Stimulated activated CD8-positive, alpha-beta memory T cell treated with anti-CD3 and anti-CD28 coated beads, Interleukin-4, amount 100 ng/mL, for 48 hours (primary cell): Measurements from ENCODE around the gene DPY19L3.
A peak's percentile ranks its signal among the peaks of the same experiment; 100 is the strongest.
"Not testable (repeated sequence)": the region's sequence is repeated elsewhere in the genome, so short reads cannot be mapped to it uniquely, and the experiment has no call there.

ENCODE experiments used
- DNase-seq: peaks from one replicate; pipeline ENCODE4 v3.0.0-alpha.2; 2020

Gene DPY19L3

DNA sequence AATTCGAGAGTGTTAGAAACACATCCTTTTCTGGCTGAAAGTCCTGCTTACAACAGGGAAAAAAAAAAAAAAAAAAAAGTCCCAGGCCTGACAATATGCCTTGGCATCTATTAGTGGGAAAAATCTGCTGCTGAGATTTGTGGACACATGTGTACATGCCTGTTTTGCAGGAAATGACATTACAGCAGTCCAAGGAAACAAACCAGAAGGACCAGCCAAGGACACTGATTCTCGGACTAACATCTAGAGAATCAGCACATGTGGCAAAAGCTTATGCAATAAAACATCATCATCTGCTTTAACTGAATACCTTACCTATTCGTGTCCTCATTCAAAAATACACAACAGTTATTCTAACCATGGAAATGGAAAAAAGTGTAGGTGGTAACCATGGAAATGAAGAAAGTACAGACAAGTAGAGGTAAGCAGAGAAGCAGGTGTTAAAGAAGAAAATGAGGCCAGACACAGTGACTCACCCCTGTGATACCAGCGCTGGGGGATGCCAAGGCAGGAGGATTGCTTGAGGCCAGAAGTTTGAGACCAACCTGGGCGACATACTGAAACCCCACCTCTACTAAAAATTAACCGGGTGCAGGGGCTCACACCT, 9.4 kb upstream of the DPY19L3 start:
- DNase-seq = no peak

DNA sequence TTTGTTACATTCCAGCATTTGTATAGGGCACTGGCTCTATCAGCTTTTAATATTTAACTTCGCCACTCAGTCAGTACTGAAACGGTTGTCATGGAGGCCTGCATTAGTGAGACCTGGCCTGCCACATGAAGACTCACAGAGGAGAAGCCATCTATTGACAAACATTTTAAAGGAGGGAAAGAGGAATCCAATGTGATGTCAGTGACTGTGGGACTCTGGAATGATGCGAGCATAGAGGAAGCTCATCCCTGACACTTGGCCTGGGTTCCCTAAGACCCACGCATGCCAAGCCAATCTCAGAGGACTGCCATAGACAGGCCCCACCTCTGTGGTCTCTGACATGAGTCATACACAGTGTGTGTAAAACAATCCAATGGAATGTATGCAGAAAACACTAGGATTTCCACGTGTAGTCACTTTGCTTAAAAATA, 7.9 kb upstream of the DPY19L3 start:
- DNase-seq = no peak

DNA sequence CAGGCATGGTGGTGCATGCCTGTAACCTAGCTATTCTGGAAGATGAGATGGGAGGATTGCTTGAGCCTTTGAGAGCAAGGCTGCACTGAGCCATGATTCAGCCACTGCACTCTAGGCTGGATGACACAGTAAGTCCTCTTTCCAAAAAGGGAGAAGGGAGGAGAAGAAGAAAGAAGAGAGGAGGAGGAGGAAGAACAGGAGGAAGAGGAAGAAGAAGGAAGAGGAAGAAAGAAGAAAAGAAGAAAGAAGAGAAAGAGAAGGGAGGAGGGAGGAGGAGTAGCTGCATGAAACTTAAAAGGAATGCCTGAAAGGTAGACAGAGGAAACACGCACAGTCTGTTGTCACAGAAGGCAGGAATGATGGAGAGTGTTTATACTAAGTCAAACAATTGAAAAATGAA, 3.6 kb upstream of the DPY19L3 start:
- DNase-seq = no peak

DNA sequence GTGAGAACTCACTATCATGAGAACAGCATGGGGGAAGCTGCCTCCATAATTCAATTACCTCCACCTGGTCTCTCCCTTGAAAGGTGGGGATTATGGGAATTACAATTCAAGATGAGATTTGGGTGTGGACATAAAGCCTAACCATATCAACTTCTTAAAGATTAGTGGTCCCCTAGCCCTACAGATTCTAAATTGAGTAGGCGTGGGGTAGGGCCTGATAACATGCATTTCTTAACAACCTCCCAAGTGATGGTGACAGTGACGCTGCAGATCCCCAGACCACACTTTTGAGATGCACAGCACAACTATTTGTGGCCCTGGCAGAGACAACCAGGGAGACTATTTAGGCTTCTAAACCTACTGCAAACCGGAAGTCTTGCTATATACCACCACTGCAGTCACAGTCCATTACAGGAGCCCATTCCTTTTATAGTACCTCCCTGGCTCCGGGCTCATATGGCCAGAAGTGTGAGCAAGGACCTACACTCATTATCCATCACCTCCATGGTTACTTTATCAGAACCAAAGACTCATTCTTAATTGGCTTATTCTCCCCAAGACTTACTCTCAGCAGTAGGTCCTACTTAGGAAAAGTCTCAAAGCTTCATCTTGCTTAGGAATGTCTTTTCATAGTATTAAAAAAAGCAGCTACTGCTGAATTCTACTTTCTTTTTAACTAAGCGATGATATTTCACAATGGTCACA, 2.1 kb upstream of the DPY19L3 start:
- DNase-seq = no peak

DNA sequence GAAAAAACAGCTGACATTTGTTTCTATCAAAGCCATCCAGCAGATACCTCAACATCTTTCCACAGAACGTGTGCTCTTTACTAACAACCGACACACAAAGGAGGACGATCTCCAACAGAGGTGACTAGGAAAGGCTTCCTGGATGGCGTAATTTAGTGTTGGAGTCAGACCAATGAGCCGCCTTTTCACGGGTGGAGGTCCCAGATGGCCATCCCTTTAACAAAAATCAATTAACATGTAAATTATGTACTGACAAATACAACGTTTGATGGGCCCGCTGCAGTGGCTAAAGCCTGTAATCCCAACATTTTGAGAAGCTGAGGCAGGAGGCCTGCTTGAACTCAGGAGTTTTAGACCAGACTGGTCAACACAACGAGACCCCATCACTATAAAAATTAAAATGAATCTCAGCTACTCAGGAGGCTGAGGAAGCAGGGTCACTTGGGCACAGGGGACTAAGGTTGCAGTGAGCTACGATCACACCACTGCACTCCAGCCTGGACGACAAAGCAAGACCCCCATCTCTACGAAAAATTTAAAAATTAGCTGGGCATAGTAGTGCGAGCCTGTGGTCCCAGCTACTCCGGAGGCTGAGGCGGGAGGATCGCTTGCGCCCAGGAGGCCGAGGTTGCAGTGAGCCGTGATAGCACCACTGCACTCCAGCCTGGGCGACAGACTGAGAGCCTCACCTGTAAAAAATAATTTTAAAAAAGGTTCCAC, 1.2 kb upstream of the DPY19L3 start:
- DNase-seq = no peak

DNA sequence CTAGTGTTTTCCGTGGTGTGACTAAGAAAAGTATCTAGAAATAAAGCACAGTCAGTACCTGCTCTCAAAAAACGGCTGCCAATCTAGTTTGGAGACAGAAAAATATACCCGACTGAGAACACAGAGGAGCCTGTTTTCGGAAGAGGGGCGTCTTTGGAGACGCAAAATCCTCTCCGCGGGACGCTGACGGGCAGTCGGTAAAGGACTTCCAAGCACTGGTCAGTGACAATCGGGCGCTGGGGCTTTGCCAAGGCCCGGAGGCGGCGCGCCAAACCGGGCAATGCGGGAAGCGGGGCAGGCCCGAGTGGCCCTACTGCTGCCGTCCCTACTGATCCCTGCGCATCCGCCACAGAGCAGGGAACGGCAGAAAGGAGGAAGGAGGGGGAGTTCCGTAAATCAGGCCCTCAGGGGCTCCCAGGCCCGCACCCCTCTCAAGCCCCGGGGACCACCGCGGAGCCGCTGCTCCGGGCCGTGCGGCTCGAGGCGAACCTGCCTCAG, 588 bp upstream of the DPY19L3 start:
- peak; percentile 48 for DNase-seq

DNA sequence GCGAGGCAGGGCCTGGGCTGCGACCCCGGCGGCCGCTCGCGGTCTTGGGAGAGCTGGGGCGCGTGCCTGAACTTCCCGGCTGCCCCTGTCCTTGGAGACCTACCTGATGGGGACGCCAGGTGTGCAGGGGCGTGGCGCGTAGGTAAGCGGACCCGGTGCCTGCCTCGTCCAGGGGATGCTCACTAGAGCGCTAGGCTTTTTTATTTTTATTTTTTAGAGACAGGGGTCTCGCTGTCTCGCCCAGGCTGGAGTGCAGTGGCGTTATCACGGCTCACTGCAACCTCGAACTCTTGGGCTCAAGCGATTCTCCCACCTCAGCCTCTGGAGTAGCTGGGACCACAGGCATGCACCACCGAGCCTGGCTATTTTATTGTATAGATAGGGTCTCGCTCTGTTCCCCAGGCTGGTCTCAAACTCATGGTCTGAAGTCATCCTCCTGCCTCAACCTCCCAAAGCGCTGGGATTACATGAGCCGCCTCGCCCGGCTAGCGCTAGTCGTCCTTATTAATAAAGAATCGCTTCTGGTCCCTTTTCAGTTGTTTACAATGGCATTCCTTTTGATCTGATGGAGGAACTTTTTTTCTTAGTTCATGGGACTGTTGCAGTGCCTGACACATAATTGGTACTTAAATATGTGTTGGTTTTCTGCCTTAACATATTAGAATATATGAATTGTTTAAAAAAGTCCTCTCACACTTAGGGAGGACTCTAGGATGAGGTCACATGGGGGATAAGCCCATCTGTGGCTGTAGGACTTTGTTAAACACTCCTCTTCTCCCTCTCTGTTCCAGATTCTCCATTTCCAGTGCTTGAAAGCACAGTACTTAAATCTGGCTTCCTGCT, 812 bp downstream of the DPY19L3 start:
- no peak for DNase-seq

DNA sequence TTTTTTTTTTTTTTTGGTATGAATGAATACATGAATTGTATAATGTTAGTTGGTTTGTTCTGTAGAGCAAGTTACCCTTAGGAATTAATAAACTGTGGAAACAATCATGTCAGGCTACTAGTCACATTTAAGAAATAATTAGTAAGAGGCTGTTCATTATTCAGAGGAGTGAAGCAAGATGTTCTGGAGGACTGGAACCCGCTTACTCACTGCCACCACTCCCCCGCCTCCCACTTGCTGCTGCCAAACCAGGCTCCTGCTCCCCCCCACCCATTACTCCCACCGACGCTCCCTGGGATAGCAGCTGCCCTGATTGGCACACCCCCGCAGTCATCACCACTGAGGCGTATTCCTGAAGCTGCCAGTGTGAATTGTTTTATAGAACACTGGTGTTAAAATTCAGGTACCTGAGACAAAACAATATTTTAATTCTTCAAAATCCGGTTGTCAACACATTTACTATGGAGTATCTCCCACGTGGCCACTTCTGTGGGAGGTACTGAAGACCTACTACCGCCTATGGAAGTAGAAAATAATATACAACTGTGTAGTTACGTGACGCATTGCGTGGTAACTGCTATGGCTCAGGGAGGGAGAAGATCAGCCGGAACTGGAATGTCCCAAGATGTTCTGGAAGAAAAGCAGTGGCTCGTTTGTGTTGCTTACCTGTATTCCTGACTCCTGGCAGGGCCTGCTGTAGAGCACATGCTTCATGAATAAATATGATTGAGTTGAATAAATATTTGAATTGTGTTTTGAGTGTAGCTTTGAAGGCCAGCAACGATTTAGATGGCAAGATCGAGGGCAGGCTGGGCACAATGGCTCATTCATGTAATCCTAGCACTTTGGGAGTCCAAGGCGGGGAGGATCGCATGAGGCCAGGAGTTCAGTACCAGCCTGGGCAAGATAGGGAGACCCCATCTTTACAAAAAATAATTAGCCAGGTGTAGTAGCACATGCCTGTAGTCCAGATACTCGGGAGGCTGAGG, 1.7 kb downstream of the DPY19L3 start:
- no peak for DNase-seq

GRCh38 chr19:32415246-32415645, 9.7 kb downstream of the DPY19L3 start:
- DNase-seq = no peak

DNA sequence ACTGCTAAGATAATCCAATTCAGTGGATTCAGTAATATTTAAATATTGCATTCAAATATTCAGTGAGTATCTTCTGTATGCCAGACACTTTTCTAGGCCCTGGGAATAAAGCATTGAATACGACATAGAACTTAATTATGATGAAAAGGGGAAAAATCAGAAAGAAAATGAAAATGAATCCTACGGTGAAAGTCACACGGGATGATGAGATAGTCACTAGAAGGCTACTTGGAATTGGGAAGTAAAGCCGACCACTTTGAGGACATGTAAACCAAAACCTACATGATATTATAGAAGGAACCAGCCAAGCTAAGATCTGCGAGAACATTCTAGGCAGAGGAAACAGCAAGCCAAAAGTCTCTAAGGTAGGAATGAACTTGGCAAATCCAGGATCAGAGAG, 10.1 kb downstream of the DPY19L3 start:
- DNase-seq = no peak

- DNase-seq = no peak
Observed at GRCh38 chr19:32416749-32417456, 11.3 kb downstream of the DPY19L3 start.

- DNase-seq = no peak
Observed at GRCh38 chr19:32418155-32418554, 12.6 kb downstream of the DPY19L3 start.

GRCh38 chr19:32421589-32422361, 16.2 kb downstream of the DPY19L3 start:
- no peak for DNase-seq

DNA sequence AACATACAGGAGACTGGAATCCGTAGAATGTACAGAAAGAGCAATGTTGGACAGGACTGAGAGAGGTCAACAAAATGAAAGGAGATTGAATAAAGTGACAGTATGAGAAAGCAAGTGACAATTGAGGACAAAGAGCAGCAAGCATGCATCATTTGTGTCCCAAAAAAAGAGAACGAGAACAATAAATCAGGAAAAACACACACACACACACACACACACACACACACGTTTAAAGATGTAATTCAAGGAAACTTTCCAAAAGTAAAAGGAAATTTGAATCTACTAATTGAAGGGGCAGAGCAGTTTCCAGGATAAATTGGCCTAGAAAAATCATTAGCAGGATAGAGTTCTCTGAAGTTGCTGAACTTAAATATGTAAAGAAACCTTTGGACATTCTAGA, 16.9 kb downstream of the DPY19L3 start:
- no peak for DNase-seq

GRCh38 chr19:32423944-32424343, 18.4 kb downstream of the DPY19L3 start:
- DNase-seq = not testable (repeated sequence)

DNA sequence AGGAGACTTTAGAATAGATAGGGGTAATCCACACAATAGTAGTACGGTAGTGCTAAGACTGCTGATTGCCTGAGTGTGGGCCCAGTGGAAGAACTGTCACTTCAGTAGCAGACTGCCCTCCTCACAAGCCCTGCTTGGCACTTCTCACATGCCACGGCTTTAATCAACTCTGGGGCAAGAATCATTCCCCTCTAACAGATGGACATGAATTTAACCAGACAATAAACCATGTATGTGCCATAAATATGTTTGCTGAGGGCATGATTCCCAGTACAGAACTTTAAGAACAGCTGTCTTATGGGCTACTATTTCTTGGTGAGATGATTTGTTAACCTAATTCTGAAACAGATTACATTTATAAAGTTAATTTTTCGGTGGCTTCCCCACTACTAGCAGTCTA, 22.0 kb downstream of the DPY19L3 start:
- DNase-seq = no peak

DNA sequence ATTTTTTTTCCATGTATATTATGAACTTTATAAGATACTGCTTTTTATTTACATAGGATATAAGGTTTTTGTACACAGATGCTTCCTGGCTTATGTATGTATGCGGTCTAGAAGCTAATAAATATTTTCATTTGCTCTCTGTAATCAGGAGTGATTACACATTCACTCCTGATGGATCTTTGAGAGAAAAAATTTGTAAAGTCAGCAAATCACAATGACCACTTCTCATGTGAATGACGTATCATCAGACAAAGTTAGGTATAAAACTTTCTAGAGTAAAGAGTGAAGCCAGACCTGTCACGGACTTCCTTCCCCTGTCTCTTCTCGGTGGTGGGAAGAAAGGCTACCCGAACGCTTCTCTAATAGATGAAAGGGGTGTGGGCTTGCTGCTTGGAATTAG, 31.1 kb downstream of the DPY19L3 start:
- no peak for DNase-seq

DNA sequence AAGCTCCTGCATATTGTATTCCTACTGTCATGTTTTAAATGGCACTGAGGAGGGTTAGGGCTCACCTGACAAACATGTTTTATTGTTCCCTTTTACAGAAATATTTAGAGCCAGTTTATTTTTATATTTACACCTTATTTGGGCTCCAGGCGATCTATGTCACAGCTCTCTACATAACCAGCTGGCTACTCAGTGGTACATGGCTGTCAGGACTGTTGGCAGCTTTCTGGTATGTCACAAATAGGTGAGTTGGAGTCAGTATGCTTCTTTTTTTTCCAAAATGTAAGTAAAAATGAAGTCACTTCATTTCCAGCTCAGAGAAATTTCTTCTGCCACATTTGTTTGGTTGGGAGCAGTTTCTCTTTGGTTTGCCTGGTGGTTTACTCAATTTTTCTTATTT, 31.5 kb downstream of the DPY19L3 start:
- DNase-seq = no peak

DNA sequence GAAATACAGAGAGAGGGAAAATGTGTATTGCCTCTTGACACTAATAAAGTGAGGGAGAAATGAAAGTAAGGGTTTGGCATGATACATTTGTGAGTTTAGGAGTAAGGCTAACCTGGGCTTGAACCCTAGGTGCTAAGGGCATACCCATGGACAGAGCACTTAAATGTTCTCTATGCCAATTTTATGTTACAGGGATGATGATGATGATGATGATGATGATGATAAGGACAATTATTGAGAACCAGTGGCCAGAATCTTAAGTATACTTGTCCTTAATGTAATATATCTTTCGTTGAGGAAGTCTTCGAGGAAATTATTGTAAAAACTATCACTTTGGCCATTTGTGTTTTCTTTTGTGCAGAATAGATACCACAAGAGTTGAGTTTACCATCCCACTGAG, 33.2 kb downstream of the DPY19L3 start:
- DNase-seq = no peak

GRCh38 chr19:32442650-32443049, 37.1 kb downstream of the DPY19L3 start:
- DNase-seq = no peak
